ENCODE results near the gene OTX2. TPM values are rescaled to one million over a fixed set of nuclear protein-coding genes. Genes with fewer than 3 reads are reported as not detected.

Gene OTX2
- not detected in 2 replicates for total RNA-seq

DNA sequence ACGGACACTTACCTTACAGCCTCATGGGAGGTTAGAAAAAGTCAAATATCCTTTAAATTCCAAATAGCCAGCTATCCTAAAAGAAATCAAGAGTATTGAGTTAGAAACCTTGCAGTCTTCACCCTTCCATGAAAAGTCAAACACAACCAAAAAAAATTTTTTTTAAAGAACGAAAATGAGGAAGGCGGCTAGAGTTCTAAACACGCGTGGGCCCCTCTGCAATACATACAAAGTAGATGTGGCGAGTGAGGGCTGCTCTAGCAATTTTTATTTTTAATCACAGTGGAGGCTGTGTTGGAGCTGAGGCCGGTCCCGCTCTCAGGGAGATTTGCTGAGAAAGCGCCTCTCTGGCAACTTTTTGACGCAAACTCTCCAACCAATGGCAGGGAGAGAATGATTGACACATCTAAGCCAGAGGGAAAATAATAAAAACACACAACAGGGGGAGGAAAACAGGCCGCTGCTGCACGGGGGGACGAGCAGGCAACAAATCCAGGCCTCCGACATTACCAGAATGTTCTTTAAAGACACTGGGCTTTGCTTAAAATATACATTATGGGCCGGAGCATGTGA lies at the start of gene OTX2:
TSS of gene OTX2 (minus strand) at position 333 of the 573 bp plus-strand sequence. CDS start 5,023 bp downstream, outside the sequence.
- DNase-seq (ENCODE audit: low read depth) = no peak

DNA sequence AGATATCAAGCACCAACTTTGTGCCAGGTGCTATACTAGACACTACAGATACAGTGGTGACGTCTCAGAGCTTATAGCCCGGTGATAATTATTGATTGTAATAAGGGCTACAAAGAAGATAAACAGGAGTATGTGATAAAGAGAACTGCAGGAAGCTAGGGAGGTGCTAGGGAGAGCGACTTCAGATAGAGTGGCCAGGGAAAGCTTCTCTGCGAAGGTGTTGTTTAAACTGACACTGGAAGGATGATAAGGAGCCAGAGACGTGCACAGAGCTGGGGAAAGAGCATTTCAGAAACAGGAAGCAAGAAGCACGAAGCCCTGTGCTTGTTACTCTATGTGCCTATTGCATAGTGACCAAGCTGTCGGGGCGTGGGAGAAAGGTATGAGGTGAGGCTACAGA lies 48.1 kb upstream of the OTX2 start:
- DNase-seq (ENCODE audit: low read depth) = no peak

DNA sequence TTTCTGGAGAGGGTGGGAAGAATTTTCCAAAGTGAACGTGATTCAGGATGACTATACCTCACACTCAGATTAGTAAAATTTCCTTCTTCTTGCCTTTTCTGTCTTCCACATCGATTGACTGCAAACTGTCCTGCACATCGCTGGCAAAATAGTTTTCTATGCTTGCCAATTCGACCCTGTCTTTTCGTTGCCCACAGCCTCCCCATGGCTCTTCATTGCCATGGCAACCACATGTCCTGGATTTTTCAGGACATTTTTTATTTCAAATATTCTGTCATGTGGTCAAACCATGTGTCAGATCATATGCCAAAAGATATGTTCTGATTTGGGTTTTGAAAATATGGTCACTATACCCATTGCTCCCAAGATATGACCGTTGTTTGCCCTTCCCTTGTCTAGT lies 46.9 kb upstream of the OTX2 start:
- no peak for DNase-seq (ENCODE audit: low read depth)

DNA sequence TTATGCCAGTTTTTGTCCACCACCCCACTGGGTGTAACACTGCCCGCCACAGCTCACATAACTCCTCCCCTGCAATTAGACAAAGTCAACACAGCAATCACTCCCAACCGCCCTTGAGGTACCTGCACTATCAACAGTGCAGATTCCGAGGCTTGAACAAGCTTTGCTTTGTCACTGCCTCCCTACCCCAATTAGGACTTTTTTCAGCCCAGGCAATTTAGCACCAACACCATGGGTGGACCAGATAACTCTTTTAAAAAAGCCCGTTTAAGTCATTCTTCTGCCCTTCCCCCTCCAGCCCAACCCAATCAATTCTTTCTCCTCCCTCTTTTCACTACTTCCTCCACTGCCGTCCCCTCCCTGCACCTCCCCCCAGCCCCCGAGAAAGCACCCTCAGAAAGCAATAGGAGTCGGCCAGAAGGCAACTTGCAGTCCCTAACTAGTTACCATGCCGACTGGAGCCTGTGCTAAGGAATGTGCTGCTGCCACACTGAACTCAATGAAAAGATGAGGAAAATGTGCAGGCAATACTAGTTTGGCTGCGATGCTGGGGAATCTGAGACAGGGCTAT lies 45.7 kb upstream of the OTX2 start:
- DNase-seq (ENCODE audit: low read depth) = no peak

DNA sequence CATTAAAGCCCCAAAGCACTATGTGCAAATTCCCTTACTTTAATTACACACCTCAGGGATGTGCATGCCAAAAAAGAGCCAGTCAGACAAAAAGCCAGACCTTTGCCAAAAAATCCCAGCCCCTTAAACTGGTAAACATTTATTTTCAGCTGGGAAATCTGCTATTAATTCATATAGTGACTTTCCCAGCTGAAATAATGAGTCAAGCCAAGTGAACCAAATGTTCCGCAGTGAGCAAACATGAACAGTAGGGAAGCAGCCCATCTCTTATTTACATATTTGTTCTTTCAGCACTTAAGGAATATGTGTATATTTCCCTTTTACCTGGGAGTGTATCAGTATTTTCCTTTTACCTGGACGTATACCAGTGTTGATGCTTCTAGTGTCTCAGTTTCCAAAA lies 44.0 kb upstream of the OTX2 start:
- DNase-seq (ENCODE audit: low read depth) = no peak

DNA sequence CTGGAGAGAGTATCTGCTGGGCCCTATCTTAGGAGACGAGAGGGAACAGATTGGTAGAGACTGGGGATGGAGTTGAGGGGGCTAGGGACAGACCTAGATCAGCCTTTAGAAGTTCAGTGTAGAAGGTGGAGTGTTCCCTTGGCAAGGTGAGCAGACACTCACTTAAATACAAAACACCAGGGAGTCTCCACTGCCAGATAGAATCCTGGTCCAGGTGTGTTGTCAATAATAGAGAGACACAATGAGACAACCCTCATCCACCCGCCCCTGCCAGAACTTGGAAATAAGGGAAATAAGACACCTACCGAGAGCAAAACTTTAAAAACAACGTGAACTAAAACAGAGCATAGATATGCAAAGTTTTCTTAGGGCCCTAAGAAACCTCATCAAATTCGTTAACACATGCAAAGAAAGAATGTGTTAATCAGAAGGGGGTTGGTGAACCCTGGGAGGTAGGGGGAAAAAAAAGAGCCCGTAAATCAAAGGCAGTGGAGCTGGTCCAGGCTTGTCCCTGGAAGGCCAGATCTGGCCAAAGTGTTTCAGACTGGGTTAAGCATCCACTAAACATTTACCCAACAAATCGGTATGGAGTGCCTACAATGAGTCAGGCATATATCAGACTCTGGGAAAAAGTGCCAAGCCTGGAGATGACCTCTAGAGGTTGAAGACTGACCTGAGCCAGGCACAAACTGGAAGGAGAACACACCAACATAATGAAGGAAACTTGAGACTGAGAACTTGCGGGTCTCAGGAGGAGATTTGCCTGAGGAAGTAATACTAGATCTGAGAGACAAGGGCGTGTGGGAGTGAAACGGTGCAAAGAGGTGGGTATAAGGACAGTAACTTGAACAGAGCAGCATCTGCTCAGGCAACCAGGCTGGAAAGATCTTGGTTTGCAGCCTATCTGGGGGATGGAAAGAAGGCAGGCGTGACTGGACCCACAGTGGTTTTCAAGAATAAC lies 37.0 kb upstream of the OTX2 start:
- DNase-seq (ENCODE audit: low read depth) = no peak

DNA sequence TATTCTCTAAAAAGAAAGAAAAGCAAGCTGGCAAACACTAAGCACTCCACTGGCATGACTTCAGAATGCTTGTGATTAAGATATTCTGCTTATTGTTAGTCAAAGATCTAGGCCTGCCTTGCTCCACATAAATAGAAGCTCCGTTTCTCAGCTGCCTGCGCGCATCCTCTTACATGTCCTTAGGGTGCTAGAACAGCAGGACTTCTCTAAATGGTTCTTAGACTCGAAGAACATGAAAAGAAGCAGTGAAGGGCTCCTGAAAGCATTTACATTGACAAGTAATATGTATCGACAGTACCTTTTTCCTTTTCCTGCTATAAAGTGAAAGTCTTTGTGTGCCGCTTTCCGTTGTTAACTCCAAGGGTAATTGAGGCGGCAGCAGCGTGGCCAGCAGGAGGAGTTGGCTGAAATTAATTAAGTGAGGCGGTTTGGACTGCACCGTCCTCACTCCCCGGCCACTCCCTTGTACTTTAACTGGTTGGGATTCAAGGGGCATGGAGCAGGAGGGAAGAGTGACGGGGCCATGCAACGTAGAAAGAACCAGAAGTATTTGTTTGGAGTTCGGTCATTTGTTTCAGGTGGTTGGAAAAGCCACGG lies 34.2 kb upstream of the OTX2 start:
- no peak for DNase-seq (ENCODE audit: low read depth)

DNA sequence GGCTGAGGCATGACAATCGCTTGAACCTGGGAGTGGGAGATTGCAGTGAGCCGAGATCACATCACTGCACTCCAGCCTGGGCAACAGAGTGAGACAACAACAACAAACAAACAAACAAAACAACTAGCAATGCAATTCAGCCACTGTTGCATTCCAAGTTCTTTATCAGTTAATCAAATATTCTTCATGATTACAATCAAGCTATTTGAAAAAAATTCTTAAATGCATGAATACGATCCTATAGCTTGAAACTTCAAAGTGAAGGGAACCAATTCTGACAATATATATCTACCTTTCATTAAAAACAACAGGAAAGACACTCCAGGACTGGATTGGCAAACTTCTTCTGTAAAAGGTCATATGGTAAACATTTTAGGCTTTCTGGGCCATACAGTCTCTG lies 31.3 kb upstream of the OTX2 start:
- no peak for DNase-seq (ENCODE audit: low read depth)

DNA sequence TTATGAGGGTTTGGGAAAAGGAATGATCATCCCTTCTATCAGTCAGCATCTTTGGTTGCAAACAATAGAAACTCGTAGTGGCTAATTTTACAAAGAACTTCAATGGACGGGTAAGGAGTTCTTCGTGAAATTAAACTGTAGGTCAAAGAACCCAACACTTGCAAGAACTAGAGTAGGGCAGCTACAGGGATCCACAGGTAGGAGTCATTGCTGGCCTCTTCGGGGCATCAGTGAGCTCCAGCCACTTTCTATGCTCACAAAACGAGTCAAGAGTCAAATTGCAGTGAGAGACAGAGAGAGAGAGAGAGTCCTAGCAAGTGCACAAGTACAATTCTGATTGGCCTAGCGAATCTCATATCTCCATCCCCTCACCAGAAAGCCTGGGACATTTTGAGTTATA lies 29.9 kb upstream of the OTX2 start:
- no peak for DNase-seq (ENCODE audit: low read depth)

DNA sequence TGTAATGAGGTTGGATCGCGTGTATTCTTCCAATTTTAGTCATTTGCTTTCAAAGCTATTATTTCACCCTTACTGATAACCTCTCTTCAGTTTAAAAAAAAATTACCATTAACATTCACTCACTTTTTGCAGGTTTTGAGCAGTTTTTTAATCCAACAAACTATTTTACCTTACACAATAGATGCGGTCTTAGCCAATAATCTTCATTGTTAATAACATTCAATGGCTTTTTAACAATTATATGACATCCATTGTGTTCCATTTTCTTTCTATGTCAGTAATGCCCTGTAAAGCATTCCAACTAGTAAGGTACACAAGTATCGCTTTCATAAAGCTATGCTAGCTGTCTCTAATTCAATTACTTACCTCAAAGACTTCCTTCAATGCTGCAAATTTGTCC lies 18.9 kb upstream of the OTX2 start:
- no peak for DNase-seq (ENCODE audit: low read depth)

DNA sequence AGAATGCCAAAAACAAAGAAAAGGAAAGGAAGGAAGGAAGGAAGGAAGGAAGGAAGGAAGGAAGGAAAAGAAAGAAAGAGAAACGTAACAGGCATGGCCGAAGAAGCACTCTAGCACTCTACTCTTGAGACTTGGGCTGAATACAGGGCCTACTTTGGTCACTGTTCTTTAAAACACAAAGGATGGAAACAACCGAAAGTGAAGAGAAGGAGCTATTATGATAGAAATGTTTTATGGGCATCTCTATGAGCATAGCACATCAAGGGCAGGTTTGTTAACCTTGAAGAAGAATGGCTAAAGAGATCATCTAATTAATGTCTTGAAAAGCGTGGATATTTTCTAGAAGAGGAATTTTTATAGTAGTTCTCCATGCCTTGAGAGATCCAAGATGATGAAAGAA lies 15.9 kb upstream of the OTX2 start:
- no peak for DNase-seq (ENCODE audit: low read depth)

DNA sequence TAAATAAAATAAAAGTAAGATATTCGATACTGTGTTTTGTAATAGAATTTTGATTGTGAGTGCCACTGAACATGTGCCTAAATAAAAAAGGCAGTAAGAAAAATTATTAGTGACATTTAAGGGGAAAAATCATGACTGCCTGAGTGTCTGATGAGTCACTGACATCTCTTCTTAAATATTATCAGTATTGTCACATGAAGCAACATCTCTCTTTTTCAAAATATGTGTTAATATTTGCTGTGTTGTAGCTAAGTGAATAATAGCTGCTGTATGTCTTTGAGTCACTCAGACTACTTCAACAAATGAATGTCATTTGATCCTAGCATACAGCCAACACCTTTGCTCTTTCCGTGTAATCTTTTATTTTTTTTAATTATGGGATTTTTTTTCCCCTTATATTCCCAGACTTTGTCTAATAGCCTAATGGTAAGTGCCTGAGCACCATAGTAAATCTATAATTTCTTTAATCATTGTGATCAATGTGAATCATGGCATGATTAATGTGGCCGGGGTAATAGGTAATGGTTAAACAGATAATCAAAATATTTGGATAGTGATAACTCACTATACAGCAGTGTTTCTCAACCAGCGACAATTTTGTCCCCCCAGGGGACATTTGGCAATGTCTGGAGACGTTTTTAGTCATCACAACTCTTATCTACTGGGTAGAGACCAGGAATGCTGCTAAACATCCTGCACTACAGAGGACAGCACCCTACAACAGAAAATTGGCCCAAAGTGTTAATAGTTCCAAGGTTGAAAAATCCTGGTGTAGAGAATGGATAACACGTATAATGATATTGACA lies 11.7 kb upstream of the OTX2 start:
- no peak for DNase-seq (ENCODE audit: low read depth)

DNA sequence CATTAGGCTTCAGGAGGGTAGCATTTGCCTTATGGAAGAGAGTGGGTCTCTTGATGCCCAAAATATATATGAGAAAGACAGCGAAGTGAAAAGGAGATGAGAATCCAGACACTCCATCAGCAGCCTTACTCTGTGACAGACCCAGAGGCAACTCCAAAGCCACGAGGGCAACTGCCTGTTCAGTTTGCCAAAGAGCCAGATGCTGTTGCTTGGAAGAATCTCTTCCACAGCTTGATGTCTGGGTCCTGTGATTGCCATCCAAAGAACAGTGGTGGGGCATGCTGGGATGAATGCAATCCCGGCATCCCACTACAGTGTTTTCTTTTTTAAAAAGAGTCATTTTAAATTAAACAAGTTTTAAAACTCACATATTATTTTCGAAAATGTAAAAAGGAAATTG lies 10.9 kb upstream of the OTX2 start:
- DNase-seq (ENCODE audit: low read depth) = no peak

DNA sequence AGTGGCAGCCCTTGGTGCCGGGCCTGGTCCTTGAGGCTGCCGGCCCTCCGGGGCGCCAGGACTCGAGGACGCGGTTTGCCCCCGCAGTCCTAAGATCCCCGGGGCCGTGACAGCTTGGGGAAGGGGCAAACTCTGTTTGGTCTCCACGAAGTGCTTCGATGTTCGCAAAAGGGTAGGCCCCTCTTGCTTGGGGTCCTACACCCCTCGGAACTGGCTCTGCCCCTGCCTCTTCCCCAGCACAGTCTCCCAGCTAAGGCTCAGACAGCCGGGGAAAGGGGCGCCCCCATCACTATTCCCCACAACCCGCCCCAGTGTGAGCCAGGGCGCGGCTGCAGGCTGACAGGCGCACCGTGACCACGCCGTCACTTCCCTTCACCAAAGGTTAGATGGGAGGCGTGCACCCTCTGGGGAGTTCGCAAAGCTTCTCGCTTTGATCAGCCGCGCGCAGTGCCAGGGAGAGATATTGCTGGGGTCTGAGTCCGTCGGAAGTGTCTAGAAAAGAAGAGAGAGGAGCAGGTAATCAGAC lies 7.2 kb upstream of the OTX2 start:
- no peak for DNase-seq (ENCODE audit: low read depth)

DNA sequence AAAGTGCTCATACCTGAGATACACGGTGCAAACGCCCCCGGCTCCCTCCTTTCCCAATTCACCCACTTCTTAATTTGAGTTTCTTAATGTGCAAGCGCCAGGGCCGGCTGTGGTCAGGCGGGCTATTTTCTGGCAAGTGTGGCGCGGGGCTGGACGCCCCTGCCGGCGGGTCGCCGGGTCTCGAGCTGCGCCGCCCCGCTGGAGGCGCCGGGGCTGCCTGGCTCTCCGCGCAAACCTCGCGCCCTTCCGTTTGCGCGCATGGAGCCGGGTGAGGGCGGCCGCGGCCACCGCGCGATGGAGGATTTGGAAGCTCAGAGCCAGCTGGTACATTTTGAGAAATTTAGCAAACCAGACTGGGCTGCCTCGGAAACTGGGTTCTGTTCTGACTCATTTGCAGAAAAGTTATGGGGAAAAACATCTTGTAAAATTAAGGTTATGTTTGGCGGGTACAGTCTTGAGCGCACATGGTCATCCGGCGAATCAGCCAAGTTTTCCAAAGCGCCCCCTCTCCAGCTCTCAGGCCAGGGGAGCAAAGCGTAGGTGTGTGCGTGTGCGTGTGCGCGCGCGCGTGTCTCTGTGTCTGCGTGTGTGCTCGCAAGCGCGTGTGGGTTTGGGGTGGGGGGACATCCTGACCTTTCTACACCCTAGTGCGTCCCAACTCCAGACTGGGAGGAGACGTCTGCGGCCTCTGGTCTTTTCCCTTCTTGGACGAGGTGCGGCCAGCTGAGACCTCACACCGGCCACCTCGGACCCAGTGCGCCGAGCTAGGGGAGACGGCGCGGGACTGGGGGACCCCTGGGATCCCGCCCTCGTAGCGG lies 6.5 kb upstream of the OTX2 start:
- DNase-seq (ENCODE audit: low read depth) = no peak

DNA sequence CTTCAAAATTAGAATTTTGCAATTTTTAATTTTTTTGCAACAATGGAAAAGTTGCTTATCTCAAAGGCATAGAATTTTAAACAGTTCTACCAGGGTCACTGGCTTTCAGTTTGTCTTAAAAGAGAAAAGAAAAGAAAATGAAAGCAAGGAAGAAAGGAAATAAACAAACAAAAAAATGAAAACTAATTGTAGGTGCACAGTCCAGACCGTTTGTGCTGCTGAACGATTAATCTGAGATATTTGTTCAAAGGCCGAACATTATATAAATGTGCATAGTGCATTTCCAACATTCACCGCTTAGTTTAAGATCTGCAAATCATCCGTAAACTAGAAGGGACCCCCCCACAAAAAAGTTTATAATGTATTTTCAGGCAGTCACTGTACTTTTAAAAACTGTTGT lies 5.5 kb upstream of the OTX2 start:
- DNase-seq (ENCODE audit: low read depth) = no peak

DNA sequence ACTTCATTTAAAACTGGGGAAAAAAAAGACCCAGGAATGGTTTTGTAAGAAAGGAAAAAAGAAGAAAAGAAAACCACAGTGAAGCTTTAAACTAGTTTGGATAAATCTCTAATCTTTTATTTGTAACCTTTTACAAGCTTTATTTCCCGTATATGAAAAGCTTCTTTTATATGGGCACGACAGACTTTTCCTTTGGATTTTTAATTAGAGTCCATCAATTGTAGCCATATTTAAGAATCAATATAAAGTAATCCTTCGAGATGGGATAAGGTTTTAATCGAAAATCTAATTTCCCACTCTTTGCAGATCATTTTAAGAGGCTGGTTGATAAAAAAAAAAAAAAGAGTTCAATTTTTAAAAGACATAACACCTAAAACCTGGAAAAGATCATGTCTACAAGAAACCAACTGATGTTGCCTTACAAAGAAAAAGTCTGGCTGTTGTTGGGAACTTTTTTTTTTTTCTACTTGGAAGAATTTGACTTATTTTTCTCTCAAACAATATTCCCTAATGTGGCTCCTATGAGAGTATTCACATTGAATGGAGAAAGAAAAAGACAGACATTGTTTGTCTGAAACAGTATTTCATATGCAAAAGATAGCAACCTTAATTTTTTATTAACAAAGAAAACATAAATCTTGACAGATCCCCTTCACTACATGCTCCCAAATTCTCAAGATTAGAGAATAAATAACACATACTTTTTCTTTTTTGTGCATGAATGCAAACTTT lies 4.9 kb upstream of the OTX2 start:
- no peak for DNase-seq (ENCODE audit: low read depth)

DNA sequence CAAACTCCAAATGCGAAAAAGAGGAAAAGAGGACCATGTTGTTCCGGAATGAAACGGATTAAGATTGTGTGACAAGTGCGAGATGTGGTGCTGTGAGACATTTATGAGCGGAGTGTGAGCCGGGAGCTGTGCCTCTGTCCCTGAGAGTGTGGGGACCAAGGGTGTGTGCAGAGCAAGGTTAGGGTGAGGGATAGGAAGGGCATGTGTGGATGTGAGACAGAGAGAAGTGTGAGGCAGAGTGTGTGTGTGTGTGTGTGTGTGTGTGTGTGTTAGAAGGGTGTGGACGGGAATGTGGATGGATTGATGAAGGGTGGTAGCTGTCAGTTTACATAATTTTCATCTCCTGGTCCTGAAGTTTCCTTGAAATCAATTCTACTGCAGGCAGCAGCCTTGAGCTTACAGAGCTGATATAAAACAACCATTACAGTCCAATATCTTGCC lies 4.3 kb upstream of the OTX2 start:
- DNase-seq (ENCODE audit: low read depth) = no peak

DNA sequence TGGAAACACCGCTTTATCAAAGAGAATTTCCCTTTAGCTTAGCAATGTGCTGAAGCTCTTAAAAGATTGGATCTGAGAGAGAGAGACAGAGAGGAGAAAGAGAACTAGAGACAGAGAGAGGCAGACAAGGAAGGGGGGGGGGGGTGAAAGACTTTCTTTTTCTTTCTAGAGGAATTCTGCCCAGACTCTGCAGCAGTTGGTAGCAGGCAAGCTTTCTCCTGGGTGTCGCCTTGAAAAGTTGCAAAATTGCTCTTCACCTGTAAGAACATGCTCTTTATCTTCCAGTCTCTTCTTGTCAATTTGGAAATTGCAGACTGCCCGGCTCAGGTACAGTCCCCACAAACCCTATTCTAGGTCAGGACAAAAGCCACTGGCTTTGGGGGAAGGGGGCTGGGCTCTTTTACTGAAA lies 2.9 kb upstream of the OTX2 start:
- DNase-seq (ENCODE audit: low read depth) = no peak

Measured in renal cortical epithelial cell (primary cell).